AG04449 (cell line): ENCODE measurements around the gene DOCK6.

Experiments used
- CTCF ChIA-PET: fragments of 350-600 bp; formaldehyde crosslinking; extraction: SDS; loops from one replicate; lab custom pipeline; 2021; ENCODE audit warnings: antibody characterized with exemption; lab: Yijun Ruan, JAX
- POLR2A ChIA-PET: fragments of 400-600, 350-600 bp; formaldehyde crosslinking; extraction: SDS; loops from one replicate; lab custom pipeline; 2020; ENCODE audit warnings: antibody characterized with exemption, inconsistent platforms; lab: Yijun Ruan, JAX
- DNase-seq: peaks from one replicate; pipeline ENCODE4 v3.0.0-alpha.2; 2010; ENCODE audit warnings: low read depth, low spot score
- H3K4me3 ChIP-seq: 2 replicates; pipeline ENCODE4 v1.5.1; 2011; ENCODE audit warnings: low read depth, mild to moderate bottlenecking, control low read depth, low read length
- TF ChIP-seq, protein P1 (sequence below): IDR thresholded peaks from one replicate; pipeline ENCODE4 v1.5.1; 2011; ENCODE audit warnings: mild to moderate bottlenecking, moderate library complexity, low read length, control low read depth, inconsistent platforms; ENCODE audit not compliant: insufficient read depth; ENCODE audit errors: missing control alignments

Gene DOCK6

DNA sequence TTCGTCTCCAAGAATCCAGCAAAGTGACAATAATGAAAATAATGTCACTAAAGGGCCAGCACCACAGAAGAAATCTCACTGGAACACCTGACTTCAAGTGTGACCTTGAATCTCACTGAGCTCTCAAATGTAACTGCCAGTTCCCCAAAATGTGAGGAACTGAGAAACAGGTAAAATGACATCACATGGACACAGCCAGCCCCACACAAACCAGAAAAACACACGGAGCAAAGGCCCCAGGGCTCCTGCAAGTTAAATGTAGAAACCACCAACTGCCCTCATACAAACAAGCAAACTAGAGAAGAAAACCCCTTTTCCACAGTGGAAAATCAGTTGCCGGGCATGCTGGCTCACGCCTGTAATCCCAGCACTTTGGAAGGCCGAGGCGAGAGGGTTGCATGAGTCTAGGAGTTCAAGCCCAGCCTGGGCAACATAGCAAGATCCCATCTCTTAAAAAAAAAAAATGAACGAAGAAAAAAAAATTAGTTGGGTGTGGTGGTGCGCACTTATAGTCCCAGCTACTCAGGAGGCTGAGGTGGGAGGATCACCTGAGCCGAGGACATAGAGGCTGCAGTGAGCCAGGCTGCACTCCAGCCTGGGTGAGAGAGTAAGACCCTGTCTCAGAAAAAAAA, 56.3 kb downstream of the DOCK6 start:
- H3K4me3 ChIP-seq: no peak overlapping the region
- DNase-seq: no peak
- CTCF ChIA-PET: interaction anchor here (0.6 to 6.2 kb wide), 10 partner anchors 10 to 81 kb away, joined by 3 to 119 read pairs (median 4); no protein-coding TSS in a partner anchor
- POLR2A ChIA-PET: no interaction called here
- TF ChIP-seq, protein P1, sequence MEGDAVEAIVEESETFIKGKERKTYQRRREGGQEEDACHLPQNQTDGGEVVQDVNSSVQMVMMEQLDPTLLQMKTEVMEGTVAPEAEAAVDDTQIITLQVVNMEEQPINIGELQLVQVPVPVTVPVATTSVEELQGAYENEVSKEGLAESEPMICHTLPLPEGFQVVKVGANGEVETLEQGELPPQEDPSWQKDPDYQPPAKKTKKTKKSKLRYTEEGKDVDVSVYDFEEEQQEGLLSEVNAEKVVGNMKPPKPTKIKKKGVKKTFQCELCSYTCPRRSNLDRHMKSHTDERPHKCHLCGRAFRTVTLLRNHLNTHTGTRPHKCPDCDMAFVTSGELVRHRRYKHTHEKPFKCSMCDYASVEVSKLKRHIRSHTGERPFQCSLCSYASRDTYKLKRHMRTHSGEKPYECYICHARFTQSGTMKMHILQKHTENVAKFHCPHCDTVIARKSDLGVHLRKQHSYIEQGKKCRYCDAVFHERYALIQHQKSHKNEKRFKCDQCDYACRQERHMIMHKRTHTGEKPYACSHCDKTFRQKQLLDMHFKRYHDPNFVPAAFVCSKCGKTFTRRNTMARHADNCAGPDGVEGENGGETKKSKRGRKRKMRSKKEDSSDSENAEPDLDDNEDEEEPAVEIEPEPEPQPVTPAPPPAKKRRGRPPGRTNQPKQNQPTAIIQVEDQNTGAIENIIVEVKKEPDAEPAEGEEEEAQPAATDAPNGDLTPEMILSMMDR: no peak

DNA sequence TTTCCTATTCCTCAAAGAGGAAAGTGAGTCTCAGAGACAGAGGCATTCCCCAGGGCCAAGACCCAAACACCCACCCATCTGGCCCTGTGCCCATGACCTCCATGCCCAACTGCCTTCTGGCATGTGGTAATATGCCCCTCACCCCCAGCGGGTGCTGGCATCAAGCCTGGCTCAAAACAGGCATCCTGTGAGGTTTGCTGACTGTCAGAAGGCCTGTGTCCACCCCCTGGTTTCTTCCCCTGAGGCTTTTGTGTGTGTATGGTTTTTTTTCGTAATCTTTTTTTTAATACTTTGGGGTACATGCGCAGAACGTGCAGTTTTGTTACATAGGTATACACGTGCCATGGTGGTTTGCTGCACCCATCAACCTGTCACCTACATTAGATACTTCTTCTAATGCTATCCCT, 57.4 kb downstream of the DOCK6 start:
- TF ChIP-seq, protein P1: no peak
- no peak overlapping the region for H3K4me3 ChIP-seq
- ChIA-PET POLR2A (no interaction called here), CTCF (interaction anchor here (0.9 to 6.2 kb wide), 12 partner anchors 9 to 263 kb away, joined by 3 to 119 read pairs (median 5); no protein-coding TSS in a partner anchor)
- no peak for DNase-seq

GRCh38 chr19:11204076-11204602, 58.2 kb downstream of the DOCK6 start:
- DNase-seq: no peak
- TF ChIP-seq, protein P1: no peak
- no peak overlapping the region for H3K4me3 ChIP-seq
- ChIA-PET POLR2A (interaction anchor here (1.8 kb wide), 1 partner anchor 66 kb away, joined by 12 read pairs; no protein-coding TSS in a partner anchor), CTCF (interaction anchor here (0.9 to 6.2 kb wide), 21 partner anchors 9 to 262 kb away, joined by 3 to 119 read pairs (median 4); no protein-coding TSS in a partner anchor)

GRCh38 chr19:11203194-11204075, 58.9 kb downstream of the DOCK6 start:
- DNase-seq: peak; percentile 34
- ChIA-PET CTCF (interaction anchor here (0.8 to 6.2 kb wide), 22 partner anchors 9 to 261 kb away, joined by 3 to 119 read pairs (median 4); partner anchors contain the start of gene SPC24), POLR2A (interaction anchor here (0.7 to 1.8 kb wide), 2 partner anchors 48 to 65 kb away, joined by 3 to 12 read pairs; partner anchors contain the start of gene SPC24)

GRCh38 chr19:11202488-11203193, 59.7 kb downstream of the DOCK6 start:
- no peak for DNase-seq
- TF ChIP-seq, protein P1: no peak
- no peak overlapping the region for H3K4me3 ChIP-seq
- ChIA-PET POLR2A (interaction anchor here (0.7 to 1.8 kb wide), 2 partner anchors 47 to 64 kb away, joined by 3 to 12 read pairs; partner anchors contain the start of gene SPC24), CTCF (interaction anchor here (0.8 to 6.2 kb wide), 16 partner anchors 17 to 167 kb away, joined by 3 to 119 read pairs (median 6); partner anchors contain the start of gene SPC24)

More at GRCh38 chr19:11203194-11204075, 58.9 kb downstream of the DOCK6 start:
- no peak overlapping the region for H3K4me3 ChIP-seq
- TF ChIP-seq, protein P1: peak; percentile 91
